Measurements from ENCODE around the gene TLE5.

DNA sequence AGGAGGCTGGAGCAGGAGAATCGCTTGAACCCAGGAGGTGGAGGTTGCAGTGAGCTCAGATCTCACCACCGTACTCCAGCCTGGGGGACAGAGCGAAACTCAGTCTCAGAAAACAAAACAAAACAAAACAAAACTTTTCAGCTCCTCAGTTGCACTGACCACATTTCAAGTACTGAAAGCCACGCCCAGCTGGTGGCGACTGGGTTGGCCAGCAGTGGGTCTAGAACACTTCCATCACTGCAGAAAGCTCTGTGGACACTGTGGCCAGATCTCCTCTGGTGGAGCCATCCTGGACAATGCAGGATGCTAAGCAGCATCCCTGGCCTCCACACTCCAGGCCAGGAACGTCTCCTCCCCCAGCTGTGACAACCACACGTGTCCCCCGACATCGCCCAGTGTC, 54.3 kb downstream of the TLE5 start:
- no peak for TF ChIP-seq JUNB (IDR thresholded peaks at IDR 0.05; ENCODE audit: unreplicated experiment)
- TF ChIP-seq, protein P1, sequence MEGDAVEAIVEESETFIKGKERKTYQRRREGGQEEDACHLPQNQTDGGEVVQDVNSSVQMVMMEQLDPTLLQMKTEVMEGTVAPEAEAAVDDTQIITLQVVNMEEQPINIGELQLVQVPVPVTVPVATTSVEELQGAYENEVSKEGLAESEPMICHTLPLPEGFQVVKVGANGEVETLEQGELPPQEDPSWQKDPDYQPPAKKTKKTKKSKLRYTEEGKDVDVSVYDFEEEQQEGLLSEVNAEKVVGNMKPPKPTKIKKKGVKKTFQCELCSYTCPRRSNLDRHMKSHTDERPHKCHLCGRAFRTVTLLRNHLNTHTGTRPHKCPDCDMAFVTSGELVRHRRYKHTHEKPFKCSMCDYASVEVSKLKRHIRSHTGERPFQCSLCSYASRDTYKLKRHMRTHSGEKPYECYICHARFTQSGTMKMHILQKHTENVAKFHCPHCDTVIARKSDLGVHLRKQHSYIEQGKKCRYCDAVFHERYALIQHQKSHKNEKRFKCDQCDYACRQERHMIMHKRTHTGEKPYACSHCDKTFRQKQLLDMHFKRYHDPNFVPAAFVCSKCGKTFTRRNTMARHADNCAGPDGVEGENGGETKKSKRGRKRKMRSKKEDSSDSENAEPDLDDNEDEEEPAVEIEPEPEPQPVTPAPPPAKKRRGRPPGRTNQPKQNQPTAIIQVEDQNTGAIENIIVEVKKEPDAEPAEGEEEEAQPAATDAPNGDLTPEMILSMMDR (conservative IDR thresholded peaks at IDR 0.05; ENCODE audit: low read depth in 2 of 2), result no peak
- TF ChIP-seq EZH2 (IDR thresholded peaks at IDR 0.05; ENCODE audit: low read depth, unreplicated experiment), result no peak
- no peak for TF ChIP-seq STAT1 (IDR thresholded peaks at IDR 0.05; ENCODE audit: unreplicated experiment)

All from GM23338 (cell line).